Smooth muscle cell (in vitro differentiated cells): ENCODE data around the gene MAP3K6. TPM values are rescaled to one million over a fixed set of nuclear protein-coding genes. Genes with fewer than 3 reads are reported as not detected.

Experiments used
- DNase-seq: peaks from one replicate; lab custom pipeline; 2025; ENCODE audit not compliant: unreplicated experiment; lab: John Stamatoyannopoulos, UW
- H2AFZ ChIP-seq: fragments of 200-600 bp; sonication (generic); 2 replicates; pipeline ENCODE4 v1.6.0; 2016; ENCODE audit warnings: antibody characterized with exemption, low read depth, mild to moderate bottlenecking
- H3F3A ChIP-seq: fragments of 200-600 bp; sonication (generic); 2 replicates; pipeline ENCODE4 v1.6.0; 2017; ENCODE audit warnings: antibody characterized with exemption, low read depth
- H3K27ac ChIP-seq: fragments of 200-600 bp; sonication (generic); 2 replicates; pipeline ENCODE4 v1.5.1; 2016; ENCODE audit warnings: low read depth, mild to moderate bottlenecking
- H3K27me3 ChIP-seq: fragments of 200-600 bp; sonication (generic); 2 replicates; pipeline ENCODE4 v1.6.1; 2016; ENCODE audit warnings: low read depth, mild to moderate bottlenecking
- H3K36me3 ChIP-seq: fragments of 200-600 bp; sonication (generic); 2 replicates; pipeline ENCODE4 v1.5.1; 2016; ENCODE audit warnings: low read depth
- H3K4me1 ChIP-seq: fragments of 200-600 bp; sonication (generic); 2 replicates; pipeline ENCODE4 v1.5.1; 2016; ENCODE audit warnings: low read depth
- H3K4me2 ChIP-seq: fragments of 200-600 bp; sonication (generic); 2 replicates; pipeline ENCODE4 v1.6.0; 2016; ENCODE audit warnings: mild to moderate bottlenecking
- H3K4me3 ChIP-seq: fragments of 200-600 bp; sonication (generic); 2 replicates; pipeline ENCODE4 v1.5.1; 2016; ENCODE audit warnings: mild to moderate bottlenecking
- H3K79me2 ChIP-seq: fragments of 200-600 bp; sonication (generic); 2 replicates; pipeline ENCODE4 v1.6.0; 2016; ENCODE audit warnings: low read depth, mild to moderate bottlenecking
- H3K9ac ChIP-seq: fragments of 200-600 bp; sonication (generic); 2 replicates; pipeline ENCODE4 v1.6.0; 2016; ENCODE audit warnings: low read depth
- H3K9me3 ChIP-seq: fragments of 200-600 bp; sonication (generic); replicated peaks from 2 replicates; pipeline ENCODE4 v1.5.1; 2016; ENCODE audit warnings: low read depth
- H4K20me1 ChIP-seq: fragments of 200-600 bp; sonication (generic); 2 replicates; pipeline ENCODE4 v1.6.0; 2016; ENCODE audit warnings: low read depth
- CTCF ChIP-seq: fragments of 200-600 bp; sonication (generic); IDR thresholded peaks from 2 replicates; pipeline ENCODE4 v1.5.1; 2017; ENCODE audit warnings: borderline replicate concordance, mild to moderate bottlenecking, antibody characterized with exemption; ENCODE audit not compliant: insufficient read depth, poor library complexity, severe bottlenecking
- WGBS: methylation state at CpG from one replicate; pipeline ENCODE4 v1.1.7; 2016; ENCODE audit warnings: low lambda C conversion rate; 5-methylcytosine and 5-hydroxymethylcytosine counted together
- polyA plus RNA-seq: library from polyadenylated mRNA; unstranded; fragments of >200 nt; fragmentation: Nextera tagmentation; extraction: Ambion mirVana; gene quantifications from 2 replicates; pipeline ENCODE4 v1.2.1, GENCODE V29; 2016
- total RNA-seq: library from RNA; depleted of rRNA; stranded (reverse); fragments of >200 nt; gene quantifications from 2 replicates; pipeline ENCODE4 v1.2.3, GENCODE V29; 2014

MAP3K6 gene
- total and polyA plus RNA-seq, 2 experiments from 2014 or later: 14.1 to 29.0 TPM

DNA sequence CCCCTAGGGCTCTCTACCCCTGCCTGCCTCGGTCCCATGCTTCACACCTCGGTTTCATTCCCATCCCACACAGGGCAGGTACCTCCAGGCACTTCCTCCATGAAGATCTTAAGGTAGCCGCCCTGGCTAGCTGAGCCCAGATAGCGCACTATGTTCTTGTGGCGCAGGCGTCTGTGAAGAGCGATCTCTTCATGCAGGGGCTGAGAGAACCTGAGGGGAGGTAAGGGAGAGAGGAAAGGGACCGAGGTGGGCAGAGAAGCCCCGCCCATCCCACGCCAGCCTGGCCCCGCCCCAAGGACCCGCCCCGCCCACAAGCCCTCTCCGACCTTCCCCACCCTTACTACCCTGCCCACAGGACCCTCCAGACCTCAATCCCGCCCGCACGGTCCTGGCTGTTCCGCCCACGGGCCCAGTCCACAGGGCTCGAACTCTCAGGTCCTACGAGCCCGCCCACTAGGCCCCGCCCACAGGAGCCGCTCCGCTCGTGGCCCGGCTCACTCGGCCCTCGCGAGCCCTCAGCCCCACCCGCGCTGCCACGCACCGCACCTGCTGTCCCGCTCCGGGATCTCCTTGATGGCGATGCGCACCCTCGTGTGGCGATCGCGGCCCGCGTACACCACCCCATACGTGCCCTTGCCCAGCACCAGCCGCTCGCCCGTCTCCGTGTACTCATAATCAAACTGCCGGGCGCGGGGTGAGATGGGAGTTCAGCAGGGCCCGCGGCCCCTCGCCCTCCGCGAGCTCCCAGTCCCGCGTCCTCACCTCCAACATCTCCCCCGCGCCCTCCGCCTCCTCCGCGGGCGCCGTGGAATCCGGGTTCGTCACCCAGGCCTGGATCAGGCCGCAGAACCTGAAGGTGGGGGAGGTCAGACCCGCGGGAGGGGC, 6.4 kb downstream of the MAP3K6 start:
- Histone ChIP-seq H3K9ac (no peak overlapping the region), H3K79me2 (peaks cover 5% of the 10 kb centered on the region), H3K4me3 (peak overlapping the region; percentile 42), H3K9me3 (no peaks in the 10 kb centered on the region), H3K27me3 (no peaks in the 10 kb centered on the region), H3K4me2 (peak overlapping the region; percentile 98), H3K4me1 (peaks cover 18% of the 10 kb centered on the region), H4K20me1 (peaks cover 5% of the 10 kb centered on the region), H2AFZ (no peak overlapping the region), H3K36me3 (no peaks in the 10 kb centered on the region), H3K27ac (no peak overlapping the region), H3F3A (no peaks in the 10 kb centered on the region)
- DNase-seq: no peak
- WGBS: 10% methylated on average over 25 of the region's 71 CpGs
- no peak for TF ChIP-seq CTCF

- peaks cover 4% of the 10 kb centered on the region for H3K79me2 ChIP-seq
- no peak overlapping the region for H3K9ac ChIP-seq
- no peaks in the 10 kb centered on the region for H3K27me3 ChIP-seq
- peaks cover 13% of the 10 kb centered on the region for H3K4me1 ChIP-seq
- no peak overlapping the region for H3K27ac ChIP-seq
- H3K4me3 ChIP-seq: peak overlapping the region; percentile 42
- no peaks in the 10 kb centered on the region for H3K36me3 ChIP-seq
- no peak for TF ChIP-seq CTCF
- WGBS: 48% methylated on average over 9 of the region's 9 CpGs
- no peaks in the 10 kb centered on the region for H3K9me3 ChIP-seq
- H4K20me1 ChIP-seq: peaks cover 4% of the 10 kb centered on the region
- DNase-seq: no peak
- peak overlapping the region; percentile 98 for H3K4me2 ChIP-seq
- H3F3A ChIP-seq: no peaks in the 10 kb centered on the region
- no peak overlapping the region for H2AFZ ChIP-seq
Measured at GRCh38 chr1:27359822-27360158, 7.0 kb downstream of the MAP3K6 start.

- H3K9ac ChIP-seq: no peak overlapping the region
- no peaks in the 10 kb centered on the region for H3K36me3 ChIP-seq
- H3K4me2 ChIP-seq: no peak overlapping the region
- H3K27me3 ChIP-seq: no peaks in the 10 kb centered on the region
- no peak for TF ChIP-seq CTCF
- H3K4me1 ChIP-seq: peaks cover 9% of the 10 kb centered on the region
- H3K79me2 ChIP-seq: no peaks in the 10 kb centered on the region
- WGBS: 98% methylated on average over 5 of the region's 5 CpGs
- H2AFZ ChIP-seq: no peak overlapping the region
- no peaks in the 10 kb centered on the region for H4K20me1 ChIP-seq
- H3F3A ChIP-seq: no peaks in the 10 kb centered on the region
- H3K27ac ChIP-seq: no peak overlapping the region
- no peak for DNase-seq
- no peak overlapping the region for H3K4me3 ChIP-seq
- no peaks in the 10 kb centered on the region for H3K9me3 ChIP-seq
Measured at GRCh38 chr1:27358928-27359313, 7.8 kb downstream of the MAP3K6 start.
